ENCODE measurements around the gene EHD4.

DNA sequence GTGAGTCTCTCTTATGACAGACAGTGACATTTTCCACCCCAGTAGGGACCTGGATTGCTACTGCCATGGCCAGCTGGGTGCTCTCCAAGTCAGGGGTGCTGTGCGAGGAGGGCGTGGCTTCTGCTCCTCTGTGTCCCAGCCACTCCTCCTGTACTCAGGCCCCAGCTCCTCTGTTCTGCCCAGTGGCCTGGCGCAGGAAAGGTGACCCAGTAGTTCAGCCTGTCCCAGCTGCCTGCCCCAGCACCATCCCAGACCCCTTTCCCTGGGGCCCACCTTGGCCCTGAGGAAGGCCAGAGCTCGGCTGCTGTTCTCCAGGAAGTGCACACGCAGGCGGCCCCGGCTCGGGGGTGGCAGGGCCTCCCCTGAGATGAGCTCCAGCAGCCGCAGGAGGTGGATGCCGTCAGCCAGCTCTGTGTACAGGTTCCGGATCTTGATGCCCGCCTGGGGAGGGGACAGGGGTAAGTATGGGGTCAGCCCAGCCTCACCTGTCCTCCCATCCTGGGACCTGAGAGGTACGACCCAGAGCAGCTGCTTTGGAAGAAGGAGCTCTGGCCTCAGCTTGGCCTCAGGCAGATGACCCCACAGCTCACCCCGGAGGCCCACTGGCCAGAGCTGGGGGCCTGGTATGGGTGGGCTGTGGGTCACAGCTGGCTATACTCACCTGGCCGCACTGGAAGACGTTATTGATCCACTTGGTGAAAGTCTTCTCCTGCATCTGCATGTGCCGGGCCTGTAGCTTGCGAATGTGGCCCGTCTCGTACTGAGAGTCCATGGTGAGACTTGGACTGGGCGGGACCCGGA is 79.5 kb downstream of the EHD4 start:
- TF ChIP-seq, protein P1, sequence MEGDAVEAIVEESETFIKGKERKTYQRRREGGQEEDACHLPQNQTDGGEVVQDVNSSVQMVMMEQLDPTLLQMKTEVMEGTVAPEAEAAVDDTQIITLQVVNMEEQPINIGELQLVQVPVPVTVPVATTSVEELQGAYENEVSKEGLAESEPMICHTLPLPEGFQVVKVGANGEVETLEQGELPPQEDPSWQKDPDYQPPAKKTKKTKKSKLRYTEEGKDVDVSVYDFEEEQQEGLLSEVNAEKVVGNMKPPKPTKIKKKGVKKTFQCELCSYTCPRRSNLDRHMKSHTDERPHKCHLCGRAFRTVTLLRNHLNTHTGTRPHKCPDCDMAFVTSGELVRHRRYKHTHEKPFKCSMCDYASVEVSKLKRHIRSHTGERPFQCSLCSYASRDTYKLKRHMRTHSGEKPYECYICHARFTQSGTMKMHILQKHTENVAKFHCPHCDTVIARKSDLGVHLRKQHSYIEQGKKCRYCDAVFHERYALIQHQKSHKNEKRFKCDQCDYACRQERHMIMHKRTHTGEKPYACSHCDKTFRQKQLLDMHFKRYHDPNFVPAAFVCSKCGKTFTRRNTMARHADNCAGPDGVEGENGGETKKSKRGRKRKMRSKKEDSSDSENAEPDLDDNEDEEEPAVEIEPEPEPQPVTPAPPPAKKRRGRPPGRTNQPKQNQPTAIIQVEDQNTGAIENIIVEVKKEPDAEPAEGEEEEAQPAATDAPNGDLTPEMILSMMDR (conservative IDR thresholded peaks at IDR 0.05; ENCODE audit: low read length): no peak
- no peak for TF ChIP-seq EZH2phosphoT487 (IDR thresholded peaks at IDR 0.05; ENCODE audit: borderline replicate concordance)

Data from Loucy (cell line).